ENCODE measurements around the gene NFATC2IP. TPM values are rescaled to one million over a fixed set of nuclear protein-coding genes. Genes with fewer than 3 reads are reported as not detected.

NFATC2IP gene
- total and polyA plus RNA-seq, 9 of the 15 experiments (the other 6 are each of a cell fraction or from before 2014, with no cell fraction given), result 15.6 to 106 (median 46.9) TPM

DNA sequence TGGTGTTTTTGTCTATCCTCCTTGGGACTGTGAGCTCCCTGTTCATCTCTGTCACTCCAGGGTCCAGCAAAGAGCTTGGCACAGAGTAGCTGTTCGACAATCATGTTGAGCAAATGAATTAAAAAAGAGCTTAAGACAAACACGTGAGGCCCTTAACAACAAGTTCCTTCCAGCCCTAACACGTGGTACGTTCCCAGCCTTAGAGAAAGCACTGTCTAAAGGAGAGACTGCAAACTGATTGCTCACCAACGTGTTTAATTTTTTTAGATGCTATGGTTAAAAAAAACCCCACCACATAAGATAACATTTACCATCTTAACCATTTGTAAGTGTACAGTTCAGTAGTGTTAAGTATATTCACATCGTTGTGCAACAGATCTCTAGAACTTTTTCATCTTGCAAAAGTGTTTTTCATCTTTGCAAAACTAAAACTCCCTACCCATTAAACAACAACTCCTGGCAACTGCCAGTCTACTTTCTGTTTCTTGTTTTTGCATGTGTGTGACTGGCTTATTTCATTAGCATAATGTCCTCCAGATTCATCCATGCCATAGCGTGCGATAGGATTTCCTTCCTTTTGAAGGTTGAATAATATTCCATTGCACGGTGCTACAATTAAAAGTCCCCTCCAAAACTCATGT lies 62.3 kb downstream of the NFATC2IP start:
- FAIRE-seq (no peak), DNase-seq (ENCODE audit: extremely low read depth in 1 of 4, low spot score in 3 of 4) (no peak), ATAC-seq (no peak)
- Histone ChIP-seq H3K27me3 (ENCODE audit: control insufficient read depth in 2 of 2, insufficient read depth in 2 of 2, low read length in 2 of 2) (no peaks in the 10 kb centered on the region), H3K36me3 (ENCODE audit: control insufficient read depth, insufficient read depth, low read length) (no peaks in the 10 kb centered on the region), H4K20me1 (replicated peaks; ENCODE audit: control insufficient read depth, insufficient read depth, low read length) (no peaks in the 10 kb centered on the region), H3K9me3 (replicated peaks; ENCODE audit: control insufficient read depth, insufficient read depth, low read depth, low read length) (no peaks in the 10 kb centered on the region), H3K4me3 (no peak overlapping the region), H3K9me1 (ENCODE audit: control insufficient read depth, insufficient read depth, low read length) (no peaks in the 10 kb centered on the region), H3K9ac (ENCODE audit: insufficient read depth in 1 of 2, low read depth in 2 of 2, low read length in 2 of 2) (no peak overlapping the region), H3K4me2 (ENCODE audit: insufficient read depth, low read length) (no peak overlapping the region), H3K27ac (ENCODE audit: extremely low read depth, low read depth, low read length) (peak overlapping the region; percentile 26; the same call in 2 of the 3 replicates), H2AFZ (ENCODE audit: low read depth, low read length) (peak overlapping the region; percentile 87), H3K4me1 (replicated peaks in 1 of 2; ENCODE audit: control insufficient read depth in 2 of 2, insufficient read depth in 2 of 2, low read length in 2 of 2) (peaks cover 36 to 59% of the 10 kb centered on the region in 2 experiments), H3K79me2 (ENCODE audit: control insufficient read depth, insufficient read depth, low read length) (no peaks in the 10 kb centered on the region)
- no TSS peak for BruUV-seq (replicated peaks)
- WGBS (ENCODE audit: insufficient coverage, low coverage, missing lambda C conversion rate), result 55% methylated on average over 9 of the region's 9 CpGs
- intact Hi-C loops (cut with micrococcal nuclease) (no loop called here), in situ Hi-C loops (cut with MboI) (no loop called here)
- POLR2A ChIA-PET, result interaction anchor here (1.0 kb wide), 1 partner anchor 10 kb away, joined by 3 read pairs; no protein-coding TSS in a partner anchor
- CTCF ChIA-PET (ENCODE audit: low intra/inter-chr PET ratio), result no interaction called here
- TF ChIP-seq PCBP1 (IDR thresholded peaks at IDR 0.05; ENCODE audit: low read depth, low read length, poor library complexity, severe bottlenecking) (no peak), MGA (IDR thresholded peaks at IDR 0.05) (peak; percentile 15; the same call in 1 of the 2 replicates), ZNF592 (IDR thresholded peaks at IDR 0.05) (0 out of 2 replicates have a peak, but pooled peaks have one; percentile 6), ZNF644 (tag; IDR thresholded peaks at IDR 0.05; ENCODE audit: low read depth) (no peak), ZBTB1 (CRISPR knock-in tag; IDR thresholded peaks at IDR 0.05; ENCODE audit: borderline replicate concordance, low read depth) (no peak)

Measured in K562 (cell line).